Adrenal gland (tissue), 12 donors: ENCODE results near the gene MBTPS2. TPM values are rescaled to one million over a fixed set of nuclear protein-coding genes. Genes with fewer than 3 reads are reported as not detected.
A peak's percentile ranks its signal among the peaks of the same experiment; 100 is the strongest.

ENCODE experiments used
- DNase-seq, 7 donors: peaks; one replicate each; pipeline ENCODE4 v3.0.0-alpha.2; 2019 to 2020
- H3K27ac ChIP-seq, 5 donors: fragments of 200-600 bp; sonication (generic) in 4 of 5; 1 replicate in 3 of 5; 2 replicates in 2 of 5; pipeline versions ENCODE4 v1.5.1 to v1.8.0; 2016 to 2020; ENCODE audit warnings: mild to moderate bottlenecking in 1 of 5
- H3K27me3 ChIP-seq: fragments of 200-600 bp; 2 replicates; pipeline ENCODE4 v1.8.0; 2021
- H3K36me3 ChIP-seq, 2 donors: fragments of 200-600 bp; replicated peaks in 1 of 2; 1 replicate in 1 of 2; 2 replicates in 1 of 2; pipeline versions ENCODE4 v1.5.1 to v1.8.0; 2018 to 2022
- H3K4me1 ChIP-seq, 2 donors: fragments of 200-600 bp; replicated peaks in 1 of 2; 1 replicate in 1 of 2; 2 replicates in 1 of 2; pipeline versions ENCODE4 v1.5.1 to v1.8.0; 2018 to 2021
- H3K4me3 ChIP-seq, 4 donors: fragments of 200-600 bp; sonication (generic) in 3 of 4; one replicate each; pipeline ENCODE4 v1.5.1; 2016 to 2018
- H3K9me3 ChIP-seq, 3 donors: fragments of 200-600 bp; sonication (generic) in 1 of 3; replicated peaks in 1 of 3; 1 replicate in 2 of 3; 2 replicates in 1 of 3; pipeline versions ENCODE4 v1.5.1 to v1.8.0; 2016 to 2021
- POLR2A ChIP-seq, 2 donors: fragments of 450-650 bp; IDR thresholded peaks; one replicate each; pipeline ENCODE4 v1.6.1; 2017; ENCODE audit warnings: antibody characterized with exemption in 2 of 2, mild to moderate bottlenecking in 2 of 2, moderate library complexity in 1 of 2
- WGBS, 4 donors: extraction: QIAGEN DNeasy Blood & Tissue Kit in 2 of 4; methylation state at CpG; one replicate each; pipeline versions ENCODE4 v1.1.5 to v1.1.7; 2013 to 2017; 5-methylcytosine and 5-hydroxymethylcytosine counted together
- intact Hi-C, 2 donors: fragments of 100-400 bp; cut with DNase I; formaldehyde crosslinking; loops; one replicate each; pipeline versions ENCODE4 v1.14.1 to v1.15.0; 2022 to 2023
- polyA plus RNA-seq, 3 donors: library from polyadenylated mRNA; stranded (reverse); fragments of 200-250 nt in 2 of 3; fragments of 350-450 nt in 1 of 3; fragmentation: Illumina TruSeq in 1 of 3; extraction: RNeasy Lipid Tissue Mini Kit (QIAGEN cat#74804) in 1 of 3; gene quantifications; one replicate each; pipeline ENCODE4 v1.2.3, GENCODE V29; 2013 to 2014
- total RNA-seq, 9 donors: library from RNA; depleted of rRNA in 4 of 9; stranded (reverse); fragments of >200 nt in 4 of 9; fragments of 120-200 nt in 1 of 9; fragmentation: NEBNext Ultra II Directional in 1 of 9; extraction: Animal tissue kit (Norgen Biotek cat#: 25700) in 1 of 9; gene quantifications; one replicate each; pipeline versions ENCODE4 v1.1.0 to v1.2.4, GENCODE V29; 2013 to 2023
- TF ChIP-seq, protein P1 (sequence below), 6 experiments: fragments of 450-650 bp in 4 of 6; fragments of 200-600 bp in 2 of 6; sonication (generic) in 1 of 6; IDR thresholded peaks; 1 replicate in 5 of 6; 2 replicates in 1 of 6; pipeline versions ENCODE4 v1.5.1 to v1.8.0; 2016 to 2021; ENCODE audit warnings: antibody characterized with exemption in 6 of 6, mild to moderate bottlenecking in 2 of 6, moderate library complexity in 1 of 6
- donor health status: healthy with polysubstance abuse.
- donor health status: Bipolar disorder and iron deficiency.
- donor health status: DM: yes; HTN: yes; CAD: no.
- donor health status: DM: no; HTN: no; CAD: no.
- donor health status: DM: no; HTN: no; CAD: no.
- donor health status: DM: yes; HTN: yes; CAD: no.

Gene MBTPS2
- total and polyA plus RNA-seq, 12 donors = 2.1 to 25.2 (median 16.9) TPM

DNA sequence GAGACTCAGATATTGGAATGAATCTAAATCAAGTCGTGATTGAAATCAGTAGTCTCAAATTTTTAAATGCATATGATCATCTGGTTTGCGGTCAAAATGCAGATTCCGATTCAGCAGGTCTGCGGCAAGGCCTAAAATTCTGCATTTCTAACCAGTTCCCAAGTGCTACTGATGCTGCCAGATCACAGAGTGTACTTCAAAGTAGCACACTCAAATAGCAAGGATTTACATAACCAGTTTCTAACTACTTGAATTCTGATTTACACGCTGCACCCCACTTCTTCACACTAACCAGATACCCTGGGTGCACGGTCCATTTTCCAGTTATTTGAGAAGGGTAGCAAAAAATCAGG, 752 bp downstream of the MBTPS2 start:
- peaks cover 0 to 6% of the 10 kb centered on the region in 2 donors for H3K4me1 ChIP-seq
- H3K27ac ChIP-seq = peak overlapping the region in 4 of 5 donors; percentile 61 to 84 (median 80)
- H3K4me3 ChIP-seq = peak overlapping the region; percentile 42 to 68 (median 56)
- TF ChIP-seq, protein P1, sequence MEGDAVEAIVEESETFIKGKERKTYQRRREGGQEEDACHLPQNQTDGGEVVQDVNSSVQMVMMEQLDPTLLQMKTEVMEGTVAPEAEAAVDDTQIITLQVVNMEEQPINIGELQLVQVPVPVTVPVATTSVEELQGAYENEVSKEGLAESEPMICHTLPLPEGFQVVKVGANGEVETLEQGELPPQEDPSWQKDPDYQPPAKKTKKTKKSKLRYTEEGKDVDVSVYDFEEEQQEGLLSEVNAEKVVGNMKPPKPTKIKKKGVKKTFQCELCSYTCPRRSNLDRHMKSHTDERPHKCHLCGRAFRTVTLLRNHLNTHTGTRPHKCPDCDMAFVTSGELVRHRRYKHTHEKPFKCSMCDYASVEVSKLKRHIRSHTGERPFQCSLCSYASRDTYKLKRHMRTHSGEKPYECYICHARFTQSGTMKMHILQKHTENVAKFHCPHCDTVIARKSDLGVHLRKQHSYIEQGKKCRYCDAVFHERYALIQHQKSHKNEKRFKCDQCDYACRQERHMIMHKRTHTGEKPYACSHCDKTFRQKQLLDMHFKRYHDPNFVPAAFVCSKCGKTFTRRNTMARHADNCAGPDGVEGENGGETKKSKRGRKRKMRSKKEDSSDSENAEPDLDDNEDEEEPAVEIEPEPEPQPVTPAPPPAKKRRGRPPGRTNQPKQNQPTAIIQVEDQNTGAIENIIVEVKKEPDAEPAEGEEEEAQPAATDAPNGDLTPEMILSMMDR (IDR thresholded peaks at IDR 0.05) = no peak
- TF ChIP-seq POLR2A (IDR thresholded peaks at IDR 0.05) = no peak
- H3K9me3 ChIP-seq = no peaks in the 10 kb centered on the region
- DNase-seq = no peak
- WGBS, 4 donors = 2 to 38% (median 18%) methylated on average over 6 of the region's 6 CpGs
- no peaks in the 10 kb centered on the region for H3K36me3 ChIP-seq
- intact Hi-C loops = no loop called here
- H3K27me3 ChIP-seq = no peaks in the 10 kb centered on the region

DNA sequence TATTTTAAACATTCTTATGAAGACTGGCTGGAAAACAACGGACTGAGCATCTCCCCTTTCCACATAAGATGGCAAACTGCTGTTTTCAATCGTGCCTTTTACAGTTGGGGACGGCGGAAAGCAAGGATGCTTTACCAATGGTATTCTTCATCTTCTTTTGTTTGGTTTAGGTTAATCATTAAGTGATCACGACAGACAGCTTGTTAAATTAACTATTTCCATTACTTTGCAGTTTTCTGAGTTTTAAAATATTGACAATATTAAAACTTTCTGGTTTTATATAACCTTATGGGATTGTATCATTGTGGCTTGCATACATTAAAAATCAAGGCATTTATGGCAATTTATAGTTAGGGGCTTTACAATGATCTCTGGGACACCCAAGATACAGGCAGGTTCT, 3.8 kb downstream of the MBTPS2 start:
- Histone ChIP-seq H3K4me1 (peaks cover 0 to 6% of the 10 kb centered on the region in 2 donors), H3K9me3 (no peaks in the 10 kb centered on the region), H3K36me3 (peaks cover 0 to 9% of the 10 kb centered on the region in 2 donors), H3K27me3 (no peaks in the 10 kb centered on the region), H3K4me3 (no peak overlapping the region), H3K27ac (no peak overlapping the region)
- TF ChIP-seq, protein P1 (IDR thresholded peaks at IDR 0.05) = no peak
- TF ChIP-seq POLR2A (IDR thresholded peaks at IDR 0.05) = no peak
- DNase-seq = no peak
- 64 to 70% (median 67%) methylated on average over 5 of the region's 5 CpGs for WGBS, 4 donors
- intact Hi-C loops = no loop called here

DNA sequence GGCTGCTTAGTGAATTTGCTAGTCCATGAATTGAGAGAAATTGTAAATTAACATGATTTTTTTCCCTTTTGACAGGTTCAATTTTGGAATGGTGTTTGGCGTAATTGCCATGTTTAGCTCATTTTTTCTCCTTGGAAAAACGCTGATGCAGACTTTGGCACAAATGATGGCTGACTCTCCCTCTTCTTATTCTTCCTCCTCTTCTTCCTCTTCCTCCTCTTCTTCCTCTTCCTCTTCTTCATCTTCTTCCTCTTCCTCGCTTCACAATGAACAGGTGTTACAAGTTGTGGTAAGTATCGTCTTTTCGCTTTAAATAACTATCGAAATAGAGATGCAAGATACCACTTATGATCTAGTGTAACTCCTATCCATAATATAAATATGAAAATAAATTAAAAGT, 5.7 kb downstream of the MBTPS2 start:
- Histone ChIP-seq H3K4me1 (peaks cover 0 to 6% of the 10 kb centered on the region in 2 donors), H3K9me3 (no peaks in the 10 kb centered on the region), H3K4me3 (no peak overlapping the region), H3K27me3 (no peaks in the 10 kb centered on the region), H3K36me3 (peaks cover 0 to 9% of the 10 kb centered on the region in 2 donors), H3K27ac (no peak overlapping the region)
- DNase-seq = no peak
- TF ChIP-seq, protein P1 (IDR thresholded peaks at IDR 0.05) = no peak
- no peak for TF ChIP-seq POLR2A (IDR thresholded peaks at IDR 0.05)
- intact Hi-C loops = no loop called here
- WGBS, 4 donors = 83 to 94% (median 92%) methylated on average over 6 of the region's 6 CpGs

DNA sequence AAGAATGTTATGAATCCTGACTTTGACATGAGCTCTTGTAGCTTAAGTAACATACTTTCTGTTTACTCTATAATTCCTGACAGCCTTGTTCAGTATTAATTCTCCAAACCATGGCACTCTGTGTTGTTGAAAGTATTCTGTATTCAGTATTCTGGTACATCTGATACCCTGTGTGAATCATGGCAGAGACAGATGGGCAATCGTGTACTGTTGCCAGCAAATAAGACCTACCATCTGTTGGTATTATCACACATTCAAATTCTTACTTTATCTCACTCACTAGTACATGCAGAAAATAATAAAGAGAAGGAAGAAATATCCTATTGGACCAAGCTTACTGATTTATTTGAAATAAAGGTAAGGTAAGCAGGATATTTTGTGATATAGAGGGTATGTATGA, 7.9 kb downstream of the MBTPS2 start:
- WGBS, 4 donors = 58 to 74% (median 67%) methylated on average over 1 of the region's 1 CpG
- no peaks in the 10 kb centered on the region for H3K4me1 ChIP-seq

More for the DNA sequence above, 7.9 kb downstream of the MBTPS2 start:
- TF ChIP-seq POLR2A (IDR thresholded peaks at IDR 0.05) = no peak
- TF ChIP-seq, protein P1 (IDR thresholded peaks at IDR 0.05) = no peak
- H3K36me3 ChIP-seq = peaks cover 0 to 9% of the 10 kb centered on the region in 2 donors
- no peaks in the 10 kb centered on the region for H3K9me3 ChIP-seq
- no peak overlapping the region for H3K4me3 ChIP-seq
- H3K27ac ChIP-seq = no peak overlapping the region
- H3K27me3 ChIP-seq = no peaks in the 10 kb centered on the region
- intact Hi-C loops = no loop called here
- no peak for DNase-seq
